Measurements from ENCODE around the gene SVOP. TPM values are rescaled to one million over a fixed set of nuclear protein-coding genes. Genes with fewer than 3 reads are reported as not detected.
A peak's percentile ranks its signal among the peaks of the same experiment; 100 is the strongest.

Gene SVOP
- polyA plus RNA-seq, 3 donors from 2014 or later: not detected

GRCh38 chr12:108980831-108981618 is 39.8 kb downstream of the SVOP start:
- H3K4me1 Mint-ChIP-seq: no peaks in the 10 kb centered on the region
- no peaks in the 10 kb centered on the region for H3K36me3 Mint-ChIP-seq
- H3K27ac Mint-ChIP-seq: no peak overlapping the region
- no peaks in the 10 kb centered on the region for H3K9me3 Mint-ChIP-seq
- DNase-seq: no peak
- peaks cover 1 to 4% (median 3%) of the 10 kb centered on the region in 3 donors for H3K27me3 Mint-ChIP-seq (ENCODE audit: low read depth in 3 of 3)
- no peak overlapping the region for H3K4me3 Mint-ChIP-seq

DNA sequence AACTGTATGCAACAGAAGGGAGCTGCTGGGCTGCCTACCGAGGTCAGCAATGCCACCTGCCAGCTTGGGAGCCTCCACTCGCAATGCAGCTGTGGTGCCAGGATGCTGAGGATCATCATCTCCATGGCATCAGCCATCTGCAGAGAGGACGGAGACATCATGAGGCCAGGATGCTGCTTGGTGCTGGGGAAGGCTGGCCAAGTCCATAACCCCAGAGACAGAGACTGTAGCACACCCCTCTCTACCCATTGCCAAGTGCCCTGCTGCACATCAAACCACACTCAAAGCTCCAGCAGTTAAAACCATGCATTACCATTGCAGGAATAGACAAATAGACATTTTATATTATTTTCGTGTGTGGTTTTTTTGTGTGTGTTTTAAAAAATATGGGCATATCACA is 43.5 kb downstream of the SVOP start:
- Mint-ChIP-seq H3K36me3 (no peaks in the 10 kb centered on the region), H3K9me3 (no peaks in the 10 kb centered on the region), H3K4me3 (no peak overlapping the region), H3K27ac (no peak overlapping the region), H3K27me3 (ENCODE audit: low read depth in 3 of 3) (peaks cover 0 to 3% (median 0%) of the 10 kb centered on the region in 3 donors), H3K4me1 (no peaks in the 10 kb centered on the region)
- no peak for DNase-seq

DNA sequence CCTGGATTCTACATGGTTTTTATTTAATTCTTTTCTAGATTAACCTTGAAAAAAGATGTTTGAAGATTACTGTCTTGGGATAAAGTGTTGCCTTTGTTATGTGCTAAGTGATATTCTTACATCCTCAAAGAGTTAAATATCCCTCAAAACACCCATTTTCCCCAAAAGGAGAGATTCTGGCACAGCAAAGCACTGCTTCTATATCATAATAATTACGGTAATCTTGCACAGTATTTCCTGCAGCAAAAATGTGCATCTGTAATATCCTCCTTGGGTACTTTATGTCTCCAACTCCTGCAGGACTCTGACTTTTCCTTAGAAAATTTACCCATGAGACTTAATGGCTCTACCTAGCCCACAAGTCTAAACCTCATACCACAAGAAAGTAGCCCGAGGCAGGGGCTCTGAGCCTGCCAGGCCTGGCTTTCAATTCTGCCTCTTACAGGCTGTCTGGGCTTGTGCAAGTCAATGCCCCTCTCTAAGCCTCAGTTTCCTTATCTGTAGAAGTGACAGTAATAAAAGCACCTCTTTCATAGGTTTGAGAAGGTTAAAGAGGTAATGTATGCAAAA is 45.8 kb downstream of the SVOP start:
- H3K27ac Mint-ChIP-seq: no peak overlapping the region
- no peaks in the 10 kb centered on the region for H3K9me3 Mint-ChIP-seq
- no peak overlapping the region for H3K4me3 Mint-ChIP-seq
- no peaks in the 10 kb centered on the region for H3K4me1 Mint-ChIP-seq
- H3K27me3 Mint-ChIP-seq (ENCODE audit: low read depth in 3 of 3): peaks cover 0 to 3% (median 0%) of the 10 kb centered on the region in 3 donors
- DNase-seq: no peak
- H3K36me3 Mint-ChIP-seq: no peaks in the 10 kb centered on the region

DNA sequence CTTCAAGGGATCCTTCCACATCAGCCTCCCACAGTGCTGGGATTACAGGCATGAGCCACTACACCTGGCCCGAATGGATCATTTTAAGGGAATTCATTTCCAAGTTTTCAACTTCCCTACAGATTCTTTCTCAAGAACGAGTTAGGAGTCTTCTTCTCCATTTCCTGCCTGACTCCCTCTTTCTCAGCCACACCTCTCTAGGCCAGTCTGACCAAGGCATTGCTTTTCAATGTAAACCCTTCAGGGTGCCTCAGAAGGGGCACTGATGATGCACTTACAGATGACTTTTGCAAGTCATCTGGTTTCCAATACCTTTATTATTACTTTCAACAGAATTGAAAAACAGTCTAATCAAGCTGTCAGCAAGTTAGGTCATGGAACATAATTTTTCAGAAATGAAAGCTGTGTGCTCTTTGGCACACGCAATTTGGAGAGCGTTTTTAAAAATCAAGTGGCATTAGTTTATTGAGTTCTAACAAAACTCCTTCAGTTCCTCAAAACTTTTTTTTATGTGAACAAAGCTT is 47.2 kb downstream of the SVOP start:
- no peak overlapping the region for H3K4me3 Mint-ChIP-seq
- peaks cover 0 to 3% (median 0%) of the 10 kb centered on the region in 3 donors for H3K27me3 Mint-ChIP-seq (ENCODE audit: low read depth in 3 of 3)
- H3K36me3 Mint-ChIP-seq: no peaks in the 10 kb centered on the region
- no peak overlapping the region for H3K27ac Mint-ChIP-seq
- H3K9me3 Mint-ChIP-seq: no peaks in the 10 kb centered on the region
- no peak for DNase-seq
- H3K4me1 Mint-ChIP-seq: no peaks in the 10 kb centered on the region

- no peaks in the 10 kb centered on the region for H3K4me1 Mint-ChIP-seq
- H3K4me3 Mint-ChIP-seq: no peak overlapping the region
- DNase-seq: no peak
- no peak overlapping the region for H3K27ac Mint-ChIP-seq
- no peaks in the 10 kb centered on the region for H3K27me3 Mint-ChIP-seq (ENCODE audit: low read depth in 3 of 3)
- H3K36me3 Mint-ChIP-seq: no peaks in the 10 kb centered on the region
- H3K9me3 Mint-ChIP-seq: no peaks in the 10 kb centered on the region
These were observed 48.5 kb downstream of the SVOP start for GRCh38 chr12:108972358-108972757.

DNA sequence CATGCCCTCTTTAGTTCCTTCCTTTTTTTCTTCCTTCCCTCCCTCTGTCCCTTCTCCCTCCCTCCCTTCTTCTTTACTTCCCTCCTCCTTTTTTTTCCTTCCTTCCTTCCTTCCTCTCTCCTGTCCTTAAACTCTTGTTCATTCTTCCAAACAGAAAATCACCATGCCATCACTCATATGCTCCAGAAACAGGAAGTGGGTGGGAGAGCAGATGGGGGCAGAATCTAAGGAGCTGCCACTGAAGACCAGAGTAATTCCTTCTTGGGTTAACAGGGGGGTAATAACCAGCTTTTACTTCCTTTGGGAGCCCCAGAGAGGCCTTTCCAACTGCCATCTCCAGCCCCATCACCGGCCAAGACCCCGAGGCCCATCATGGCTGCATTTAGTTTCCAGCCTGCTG is 51.2 kb downstream of the SVOP start:
- Mint-ChIP-seq H3K4me3 (no peak overlapping the region), H3K27ac (no peak overlapping the region)

GRCh38 chr12:108967869-108968540 is 52.9 kb downstream of the SVOP start:
- Mint-ChIP-seq H3K4me1 (no peaks in the 10 kb centered on the region), H3K36me3 (no peaks in the 10 kb centered on the region), H3K4me3 (no peak overlapping the region), H3K9me3 (no peaks in the 10 kb centered on the region), H3K27me3 (ENCODE audit: low read depth in 3 of 3) (no peaks in the 10 kb centered on the region), H3K27ac (peak overlapping the region in 1 of 6 donors; percentile 50)
- no peak for DNase-seq

More for the DNA sequence above, 51.2 kb downstream of the SVOP start:
- no peak for DNase-seq
- H3K4me1 Mint-ChIP-seq: no peaks in the 10 kb centered on the region
- no peaks in the 10 kb centered on the region for H3K36me3 Mint-ChIP-seq
- no peaks in the 10 kb centered on the region for H3K9me3 Mint-ChIP-seq
- H3K27me3 Mint-ChIP-seq (ENCODE audit: low read depth in 3 of 3): no peaks in the 10 kb centered on the region

GRCh38 chr12:108966378-108967151 is 54.3 kb downstream of the SVOP start:
- Mint-ChIP-seq H3K27me3 (ENCODE audit: low read depth in 3 of 3) (no peaks in the 10 kb centered on the region), H3K36me3 (no peaks in the 10 kb centered on the region), H3K9me3 (no peaks in the 10 kb centered on the region), H3K27ac (no peak overlapping the region), H3K4me3 (no peak overlapping the region), H3K4me1 (no peaks in the 10 kb centered on the region)
- DNase-seq: no peak

GRCh38 chr12:108965886-108966285 is 55.0 kb downstream of the SVOP start:
- no peaks in the 10 kb centered on the region for H3K9me3 Mint-ChIP-seq
- H3K4me1 Mint-ChIP-seq: no peaks in the 10 kb centered on the region
- DNase-seq: no peak
- no peak overlapping the region for H3K4me3 Mint-ChIP-seq
- no peak overlapping the region for H3K27ac Mint-ChIP-seq
- no peaks in the 10 kb centered on the region for H3K27me3 Mint-ChIP-seq (ENCODE audit: low read depth in 3 of 3)
- no peaks in the 10 kb centered on the region for H3K36me3 Mint-ChIP-seq

DNA sequence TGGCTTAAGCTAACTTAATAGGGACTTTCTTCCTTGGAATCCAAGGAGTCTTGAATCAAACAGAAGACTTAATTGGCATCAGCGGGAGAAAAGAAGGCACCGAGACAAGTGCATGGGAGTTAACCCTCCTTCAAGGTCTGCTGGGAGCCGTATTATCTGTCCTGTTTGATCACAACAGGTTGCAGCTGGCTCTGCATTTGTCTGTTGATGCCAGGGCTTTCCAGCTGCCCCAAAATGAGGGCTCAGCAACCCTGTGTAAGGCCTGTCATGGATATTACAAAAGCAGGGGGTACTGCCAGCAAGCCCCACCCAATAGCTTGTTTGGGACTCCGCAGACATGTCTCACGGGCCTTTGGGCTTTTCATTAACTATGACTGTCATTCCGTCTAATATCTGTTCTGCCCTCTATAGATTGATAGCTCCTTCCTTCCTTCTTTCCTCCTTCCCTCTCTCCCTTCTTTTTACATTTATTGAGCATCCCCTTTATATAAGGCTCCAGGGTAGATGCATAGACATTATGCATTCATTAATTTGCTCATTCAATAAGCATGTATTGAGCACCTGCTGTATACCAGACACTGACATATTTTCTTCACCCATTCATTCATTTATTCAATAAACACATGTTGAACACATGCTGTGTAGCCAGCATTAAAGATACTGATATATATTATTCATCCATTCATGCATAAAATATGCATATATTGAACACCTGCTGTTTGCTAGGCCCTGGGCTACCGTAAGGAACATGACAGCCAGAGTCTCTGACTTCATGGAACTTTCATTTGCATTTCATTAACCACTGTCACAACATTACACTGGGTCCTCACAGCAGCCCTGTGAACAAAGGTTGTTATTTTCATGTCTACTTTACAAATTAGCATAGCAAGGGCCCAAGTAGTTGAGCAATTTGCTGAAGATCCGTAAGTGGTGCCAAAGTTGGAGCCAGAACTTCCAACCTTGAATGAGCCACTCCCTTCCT is 56.2 kb downstream of the SVOP start:
- Mint-ChIP-seq H3K27me3 (ENCODE audit: low read depth in 3 of 3) (no peaks in the 10 kb centered on the region), H3K4me3 (no peak overlapping the region), H3K36me3 (no peaks in the 10 kb centered on the region), H3K4me1 (no peaks in the 10 kb centered on the region), H3K27ac (no peak overlapping the region), H3K9me3 (no peaks in the 10 kb centered on the region)
- no peak for DNase-seq

GRCh38 chr12:108962256-108962655 is 58.6 kb downstream of the SVOP start:
- Mint-ChIP-seq H3K4me3 (no peak overlapping the region), H3K4me1 (no peaks in the 10 kb centered on the region), H3K27ac (no peak overlapping the region), H3K9me3 (no peaks in the 10 kb centered on the region), H3K27me3 (ENCODE audit: low read depth in 3 of 3) (peaks cover 0 to under 1% (median 0%) of the 10 kb centered on the region in 3 donors), H3K36me3 (no peaks in the 10 kb centered on the region)
- no peak for DNase-seq

DNA sequence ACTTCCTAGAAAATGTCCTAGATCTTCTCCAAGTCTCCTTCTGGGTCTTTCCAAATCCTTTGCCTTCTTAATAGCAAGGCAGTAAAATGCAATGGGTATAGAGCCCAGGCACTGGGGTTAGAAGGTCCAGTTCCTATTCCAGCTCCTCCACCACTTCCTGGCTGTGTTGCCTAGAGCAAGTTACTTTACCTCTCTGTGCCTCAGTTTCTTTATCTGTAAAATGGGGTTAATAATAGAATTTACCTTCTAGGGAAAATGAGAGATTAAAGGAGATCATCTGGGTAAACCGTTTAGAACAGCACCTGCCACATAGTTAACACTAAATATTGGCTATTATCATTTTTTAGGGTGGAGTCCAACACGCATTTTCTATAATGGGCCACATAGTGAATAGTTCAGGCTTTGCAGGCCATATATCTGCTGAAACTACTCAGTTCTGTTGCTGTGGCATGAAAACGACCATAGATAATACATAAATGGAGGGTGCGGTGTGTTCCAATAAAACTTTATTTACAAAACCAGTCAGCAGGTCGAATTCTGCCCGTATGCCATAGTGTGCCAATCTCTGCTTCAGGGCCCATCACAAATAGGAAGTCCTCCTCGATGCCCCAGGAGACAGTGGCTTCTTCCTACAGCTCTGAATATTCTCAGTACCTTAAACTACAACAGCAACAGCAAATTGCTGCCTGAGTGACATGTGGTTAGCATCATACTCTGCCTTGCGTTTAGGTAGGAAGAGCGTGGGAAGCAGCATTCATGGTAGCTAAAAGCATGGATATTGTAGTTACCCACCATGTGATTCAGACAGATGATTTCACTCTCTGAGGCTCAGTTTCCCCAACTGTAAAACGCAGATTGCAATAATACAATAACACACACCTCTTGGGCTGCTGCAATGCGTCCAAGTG is 60.9 kb downstream of the SVOP start:
- H3K4me3 Mint-ChIP-seq: no peak overlapping the region
- H3K4me1 Mint-ChIP-seq: no peaks in the 10 kb centered on the region
- no peak overlapping the region for H3K27ac Mint-ChIP-seq
- peaks cover 0 to 9% (median 2%) of the 10 kb centered on the region in 3 donors for H3K27me3 Mint-ChIP-seq (ENCODE audit: low read depth in 3 of 3)
- H3K36me3 Mint-ChIP-seq: no peaks in the 10 kb centered on the region
- no peaks in the 10 kb centered on the region for H3K9me3 Mint-ChIP-seq
- no peak for DNase-seq
